ENCODE measurements around the gene MGA.
"Not testable (repeated sequence)": the region's sequence is repeated elsewhere in the genome, so short reads cannot be mapped to it uniquely, and the experiment has no call there.

MGA gene

GRCh38 chr15:41716864-41717263 is 56.7 kb downstream of the MGA start:
- in situ Hi-C loops (cut with HindIII; ENCODE audit: low sequenced_read_pairs), result no loop called here
- H3K4me3 ChIP-seq (ENCODE audit: low read depth, low read length), result no peak overlapping the region
- TF ChIP-seq, protein P1, sequence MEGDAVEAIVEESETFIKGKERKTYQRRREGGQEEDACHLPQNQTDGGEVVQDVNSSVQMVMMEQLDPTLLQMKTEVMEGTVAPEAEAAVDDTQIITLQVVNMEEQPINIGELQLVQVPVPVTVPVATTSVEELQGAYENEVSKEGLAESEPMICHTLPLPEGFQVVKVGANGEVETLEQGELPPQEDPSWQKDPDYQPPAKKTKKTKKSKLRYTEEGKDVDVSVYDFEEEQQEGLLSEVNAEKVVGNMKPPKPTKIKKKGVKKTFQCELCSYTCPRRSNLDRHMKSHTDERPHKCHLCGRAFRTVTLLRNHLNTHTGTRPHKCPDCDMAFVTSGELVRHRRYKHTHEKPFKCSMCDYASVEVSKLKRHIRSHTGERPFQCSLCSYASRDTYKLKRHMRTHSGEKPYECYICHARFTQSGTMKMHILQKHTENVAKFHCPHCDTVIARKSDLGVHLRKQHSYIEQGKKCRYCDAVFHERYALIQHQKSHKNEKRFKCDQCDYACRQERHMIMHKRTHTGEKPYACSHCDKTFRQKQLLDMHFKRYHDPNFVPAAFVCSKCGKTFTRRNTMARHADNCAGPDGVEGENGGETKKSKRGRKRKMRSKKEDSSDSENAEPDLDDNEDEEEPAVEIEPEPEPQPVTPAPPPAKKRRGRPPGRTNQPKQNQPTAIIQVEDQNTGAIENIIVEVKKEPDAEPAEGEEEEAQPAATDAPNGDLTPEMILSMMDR (IDR thresholded peaks at IDR 0.05; ENCODE audit: low read depth, low read length, missing control alignments), result no peak

GRCh38 chr15:41727143-41727542 is 66.9 kb downstream of the MGA start:
- H3K4me3 ChIP-seq (ENCODE audit: low read depth, low read length), result no peak overlapping the region
- peak; percentile 59 for DNase-seq (ENCODE audit: low read depth)
- in situ Hi-C loops (cut with HindIII; ENCODE audit: low sequenced_read_pairs), result no loop called here
- TF ChIP-seq, protein P1 (IDR thresholded peaks at IDR 0.05; ENCODE audit: low read depth, low read length, missing control alignments), result no peak

More at GRCh38 chr15:41716864-41717263, 56.7 kb downstream of the MGA start:
- no peak for DNase-seq (ENCODE audit: low read depth)

DNA sequence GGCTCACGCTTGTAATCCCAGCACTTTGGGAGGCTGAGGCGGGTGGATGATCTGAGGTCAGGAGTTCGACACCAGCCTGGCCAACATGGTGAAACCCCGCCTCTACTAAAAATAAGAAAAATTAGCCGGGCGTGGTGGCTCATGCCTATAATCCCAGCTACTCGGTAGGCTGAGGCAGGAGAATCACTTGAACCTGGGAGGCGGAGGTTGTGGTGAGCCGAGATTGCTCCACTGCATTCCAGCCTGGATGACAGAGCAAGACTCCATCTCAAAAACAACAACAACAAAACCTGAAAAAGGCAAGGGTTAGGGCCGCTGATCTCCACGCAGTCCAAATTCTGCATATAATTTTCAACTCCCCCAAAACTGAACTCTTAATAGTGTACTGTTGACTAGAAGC is 67.9 kb downstream of the MGA start:
- in situ Hi-C loops (cut with HindIII; ENCODE audit: low sequenced_read_pairs); DNase-seq (ENCODE audit: low read depth); H3K4me3 ChIP-seq (ENCODE audit: low read depth, low read length): not testable (repeated sequence)

DNA sequence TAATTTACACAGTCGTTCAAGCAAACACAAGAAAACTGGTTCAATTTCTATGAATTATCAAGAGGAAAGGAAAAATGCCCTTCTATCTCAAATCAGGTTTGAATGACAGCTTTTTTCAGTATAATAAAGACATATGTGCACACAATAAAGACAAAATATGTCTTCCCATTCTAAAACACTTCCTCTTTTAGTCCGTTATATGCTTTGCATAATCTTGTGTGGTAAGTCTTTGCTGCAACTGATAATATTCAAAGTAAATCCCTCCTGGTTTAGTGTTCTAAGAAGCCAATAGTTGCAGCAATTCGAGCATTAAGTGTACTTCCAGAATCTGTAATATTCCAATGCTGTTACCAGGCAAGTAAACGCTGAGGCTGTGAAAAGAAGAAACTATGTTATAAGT is 70.3 kb downstream of the MGA start:
- in situ Hi-C loops (cut with HindIII; ENCODE audit: low sequenced_read_pairs), result no loop called here
- no peak for DNase-seq (ENCODE audit: low read depth)
- H3K4me3 ChIP-seq (ENCODE audit: low read depth, low read length), result no peak overlapping the region
- TF ChIP-seq, protein P1 (IDR thresholded peaks at IDR 0.05; ENCODE audit: low read depth, low read length, missing control alignments), result no peak

- in situ Hi-C loops (cut with HindIII; ENCODE audit: low sequenced_read_pairs), result no loop called here
- no peak overlapping the region for H3K4me3 ChIP-seq (ENCODE audit: low read depth, low read length)
- TF ChIP-seq, protein P1 (IDR thresholded peaks at IDR 0.05; ENCODE audit: low read depth, low read length, missing control alignments), result no peak
- DNase-seq (ENCODE audit: low read depth), result no peak
These were observed 72.3 kb downstream of the MGA start for GRCh38 chr15:41732483-41732882.

DNA sequence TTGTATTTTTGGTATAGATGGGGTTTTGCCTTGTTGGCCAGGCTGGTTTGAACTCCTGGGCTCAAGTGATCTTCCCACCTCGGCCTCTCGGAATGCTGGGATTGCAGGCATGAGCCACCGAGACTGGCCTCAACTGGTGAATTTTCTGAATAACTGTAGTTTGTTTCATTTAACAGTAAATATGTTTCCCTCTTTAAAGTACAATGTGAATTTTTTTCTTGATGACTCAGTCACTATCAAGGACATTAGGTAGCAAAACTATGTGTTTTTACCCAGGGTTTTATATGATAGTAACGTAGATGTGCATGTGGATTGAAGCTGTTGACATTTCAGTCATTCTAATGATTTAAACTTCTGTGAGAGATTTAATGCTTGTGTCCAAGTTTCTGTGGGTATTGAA is 73.9 kb downstream of the MGA start:
- no peak for DNase-seq (ENCODE audit: low read depth)
- TF ChIP-seq, protein P1 (IDR thresholded peaks at IDR 0.05; ENCODE audit: low read depth, low read length, missing control alignments), result no peak
- in situ Hi-C loops (cut with HindIII; ENCODE audit: low sequenced_read_pairs), result no loop called here
- H3K4me3 ChIP-seq (ENCODE audit: low read depth, low read length), result no peak overlapping the region

- H3K4me3 ChIP-seq (ENCODE audit: low read depth, low read length), result no peak overlapping the region
- TF ChIP-seq, protein P1 (IDR thresholded peaks at IDR 0.05; ENCODE audit: low read depth, low read length, missing control alignments), result no peak
- no peak for DNase-seq (ENCODE audit: low read depth)
- in situ Hi-C loops (cut with HindIII; ENCODE audit: low sequenced_read_pairs), result loop anchor here (5.0 kb wide), 1 partner anchor 77 kb away; no protein-coding TSS in a partner anchor
These were observed 74.8 kb downstream of the MGA start for GRCh38 chr15:41735046-41735445.

DNA sequence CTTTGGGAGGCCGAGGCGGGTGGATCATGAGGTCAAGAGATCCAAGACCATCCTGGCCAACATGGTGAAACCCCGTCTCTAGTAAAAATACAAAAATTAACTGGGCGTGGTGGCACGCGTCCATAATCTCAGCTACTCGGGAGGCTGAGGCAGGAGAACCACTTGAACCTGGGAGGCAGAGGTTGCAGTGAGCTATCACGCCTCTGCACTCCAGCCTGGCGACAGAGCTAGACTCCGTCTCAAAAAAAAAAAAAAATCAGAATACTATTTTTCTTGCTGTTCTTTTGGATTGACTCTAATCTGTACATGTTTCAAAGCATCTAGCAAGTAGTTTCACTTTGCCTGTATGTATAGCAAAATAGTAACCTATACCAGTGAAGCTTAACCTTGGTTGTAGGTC is 75.3 kb downstream of the MGA start:
- not testable (repeated sequence) for H3K4me3 ChIP-seq (ENCODE audit: low read depth, low read length); DNase-seq (ENCODE audit: low read depth)
- in situ Hi-C loops (cut with HindIII; ENCODE audit: low sequenced_read_pairs), result loop anchor here (5.0 kb wide), 1 partner anchor 77 kb away; no protein-coding TSS in a partner anchor

All from astrocyte of the cerebellum (primary cell).